ENCODE measurements around the gene COL13A1. TPM values are rescaled to one million over a fixed set of nuclear protein-coding genes. Genes with fewer than 3 reads are reported as not detected.

Gene COL13A1
- total RNA-seq, 1 experiment from 2014 or later: 3.6 TPM

GRCh38 chr10:69757206-69757552 is 44.5 kb upstream of the COL13A1 start:
- Mint-ChIP-seq H3K4me3 (no peak overlapping the region), H3K27me3 (ENCODE audit: low read depth) (peaks cover 15% of the 10 kb centered on the region), H3K27ac (no peak overlapping the region), H3K36me3 (ENCODE audit: insufficient read depth in 1 of 3, low read depth in 3 of 3) (no peaks in the 10 kb centered on the region), H3K4me1 (peaks cover 3 to 8% of the 10 kb centered on the region in 2 experiments), H3K9me3 (no peaks in the 10 kb centered on the region)
- Histone ChIP-seq H3K4me2 (ENCODE audit: insufficient read depth, insufficient read length, low read length) (no peak overlapping the region), H3K18ac (ENCODE audit: insufficient read length, low read depth, low read length) (no peak overlapping the region), H3K9ac (ENCODE audit: extremely low read depth, insufficient read length, low read length) (no peak overlapping the region), H3K79me2 (ENCODE audit: insufficient read depth, low read length) (no peaks in the 10 kb centered on the region), H2BK120ac (ENCODE audit: low read depth, low read length, poor library complexity, severe bottlenecking) (no peak overlapping the region), H3T11ph (ENCODE audit: low read length) (no peak overlapping the region), H2BK12ac (ENCODE audit: insufficient read length, low read depth, low read length) (no peak overlapping the region), H2AFZ (ENCODE audit: low read length) (no peak overlapping the region), H3K27ac (ENCODE audit: insufficient read length, low read depth, low read length) (no peak overlapping the region), H2BK20ac (ENCODE audit: low read depth, low read length, poor library complexity, severe bottlenecking) (no peak overlapping the region), H3K56ac (ENCODE audit: insufficient read length, low read depth, low read length) (no peak overlapping the region), H4K20me1 (ENCODE audit: control insufficient read depth, insufficient read depth, insufficient read length) (no peaks in the 10 kb centered on the region), H4K91ac (ENCODE audit: insufficient read length, low read depth, low read length) (no peak overlapping the region), H3K4ac (ENCODE audit: low read depth, low read length) (no peak overlapping the region), H2BK5ac (ENCODE audit: insufficient read length, low read length) (no peak overlapping the region), H3K27me3 (ENCODE audit: insufficient read depth, low read length) (peaks cover 3% of the 10 kb centered on the region), H4K8ac (replicated peaks; ENCODE audit: insufficient read length, low read depth, low read length) (no peak overlapping the region), H3K79me1 (ENCODE audit: insufficient read depth, low read depth, low read length, poor library complexity, severe bottlenecking) (no peaks in the 10 kb centered on the region), H2AK5ac (ENCODE audit: insufficient read length, low read length) (no peak overlapping the region), H3K23ac (ENCODE audit: insufficient read length, low read depth, low read length) (no peak overlapping the region), H2BK15ac (ENCODE audit: low read depth, low read length) (no peak overlapping the region), H3K9me3 (ENCODE audit: control insufficient read depth, low read depth, low read length) (no peaks in the 10 kb centered on the region), H3K4me1 (ENCODE audit: insufficient read depth, low read length) (peaks cover 3% of the 10 kb centered on the region; the same call in 1 of the 2 replicates), H4K5ac (ENCODE audit: insufficient read length, low read depth, low read length) (no peak overlapping the region), H3K14ac (ENCODE audit: insufficient read depth, low read length) (no peak overlapping the region), H3K23me2 (ENCODE audit: insufficient read length, low read depth, low read length, poor library complexity, severe bottlenecking) (no peaks in the 10 kb centered on the region)
- no peak for TF ChIP-seq CTCF (conservative IDR thresholded peaks at IDR 0.05)
- no CpG with 5 or more reads among the region's 5 CpGs for WGBS (ENCODE audit: extremely low coverage, insufficient read length, low lambda C conversion rate)
- no peak for DNase-seq

Data from H9 (cell line).